ENCODE results near the gene NRXN3. TPM values are rescaled to one million over a fixed set of nuclear protein-coding genes. Genes with fewer than 3 reads are reported as not detected.

Gene NRXN3
- total RNA-seq, 1 experiment from 2014 or later = not detected

DNA sequence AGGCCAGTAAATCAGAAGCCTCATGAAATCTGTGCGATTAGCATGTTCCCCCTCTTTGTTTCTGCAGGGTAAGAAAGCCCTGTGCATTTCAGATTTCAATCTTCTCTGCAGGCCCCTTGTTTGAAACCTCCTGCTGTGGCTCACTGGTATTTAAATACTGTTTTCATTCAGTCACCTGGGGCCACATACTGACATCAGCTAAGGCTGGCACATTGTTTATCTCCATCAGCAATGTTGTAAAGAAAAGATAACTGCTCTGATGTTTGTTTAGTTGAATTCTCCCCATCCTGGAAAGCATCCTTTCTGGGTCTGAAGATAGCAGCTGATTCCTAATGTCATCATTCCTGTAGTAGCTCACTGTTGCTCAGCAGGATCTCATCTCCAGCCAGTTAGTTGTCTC lies 554.9 kb downstream of the NRXN3 start:
- CTCF ChIA-PET = no interaction called here
- Histone ChIP-seq H3K9me3 (ENCODE audit: control insufficient read depth, insufficient read depth, low read depth, low read length) (no peaks in the 10 kb centered on the region), H3K36me3 (ENCODE audit: control insufficient read depth, insufficient read depth, low read length) (no peaks in the 10 kb centered on the region), H3K27me3 (ENCODE audit: control insufficient read depth, insufficient read depth, low read length) (no peaks in the 10 kb centered on the region), H3K27ac (ENCODE audit: low read length) (no peak overlapping the region), H3K4me1 (ENCODE audit: control insufficient read depth, insufficient read depth, low read length) (no peaks in the 10 kb centered on the region), H3K4me3 (ENCODE audit: low read depth in 2 of 2, low read length in 2 of 2) (no peak overlapping the region)
- in situ Hi-C loops (cut with HindIII; ENCODE audit: low pct_unique_long_range_greater_than_20kb, low sequenced_read_pairs) = no loop called here
- TF ChIP-seq REST (IDR thresholded peaks at IDR 0.05; ENCODE audit: insufficient read depth in 1 of 2, low read depth in 2 of 2, low read length in 1 of 2) (no peak), TCF7L2 (IDR thresholded peaks at IDR 0.05; ENCODE audit: low read depth, low read length) (no peak), POLR2AphosphoS5 (IDR thresholded peaks at IDR 0.05; ENCODE audit: low read depth, low read length) (no peak), SIN3A (IDR thresholded peaks at IDR 0.05; ENCODE audit: borderline replicate concordance, insufficient read depth, low read depth, low read length) (no peak)
- TF ChIP-seq, protein P1, sequence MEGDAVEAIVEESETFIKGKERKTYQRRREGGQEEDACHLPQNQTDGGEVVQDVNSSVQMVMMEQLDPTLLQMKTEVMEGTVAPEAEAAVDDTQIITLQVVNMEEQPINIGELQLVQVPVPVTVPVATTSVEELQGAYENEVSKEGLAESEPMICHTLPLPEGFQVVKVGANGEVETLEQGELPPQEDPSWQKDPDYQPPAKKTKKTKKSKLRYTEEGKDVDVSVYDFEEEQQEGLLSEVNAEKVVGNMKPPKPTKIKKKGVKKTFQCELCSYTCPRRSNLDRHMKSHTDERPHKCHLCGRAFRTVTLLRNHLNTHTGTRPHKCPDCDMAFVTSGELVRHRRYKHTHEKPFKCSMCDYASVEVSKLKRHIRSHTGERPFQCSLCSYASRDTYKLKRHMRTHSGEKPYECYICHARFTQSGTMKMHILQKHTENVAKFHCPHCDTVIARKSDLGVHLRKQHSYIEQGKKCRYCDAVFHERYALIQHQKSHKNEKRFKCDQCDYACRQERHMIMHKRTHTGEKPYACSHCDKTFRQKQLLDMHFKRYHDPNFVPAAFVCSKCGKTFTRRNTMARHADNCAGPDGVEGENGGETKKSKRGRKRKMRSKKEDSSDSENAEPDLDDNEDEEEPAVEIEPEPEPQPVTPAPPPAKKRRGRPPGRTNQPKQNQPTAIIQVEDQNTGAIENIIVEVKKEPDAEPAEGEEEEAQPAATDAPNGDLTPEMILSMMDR (IDR thresholded peaks at IDR 0.05) = no peak
- DNase-seq (ENCODE audit: low read depth, low spot score) = no peak
- no TSS peak for BruUV-seq (replicated peaks)
- POLR2A ChIA-PET = no interaction called here
- intact Hi-C loops (cut with micrococcal nuclease; ENCODE audit: unreplicated experiment) = no loop called here
- no peak for ATAC-seq

DNA sequence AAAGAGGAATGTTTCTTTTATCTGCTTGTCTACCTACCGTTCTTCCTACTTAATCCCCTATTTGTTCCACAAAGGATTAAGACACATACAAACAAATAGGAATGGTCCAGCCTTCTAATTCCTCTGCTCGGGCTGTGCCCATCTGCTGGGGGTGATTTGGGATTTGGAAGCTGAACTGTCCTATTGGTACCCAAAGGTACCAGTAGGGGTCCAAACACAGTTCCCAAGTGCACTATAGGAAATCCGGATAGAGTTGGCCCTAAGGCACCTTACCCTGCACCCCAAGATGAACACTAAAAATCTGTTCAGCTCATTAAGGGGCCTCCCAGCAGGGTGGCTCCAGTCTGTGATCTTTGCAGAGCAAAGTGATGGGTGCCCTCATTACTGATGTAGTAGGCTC lies 566.9 kb downstream of the NRXN3 start:
- Histone ChIP-seq H3K9me3 (ENCODE audit: control insufficient read depth, insufficient read depth, low read depth, low read length) (no peaks in the 10 kb centered on the region), H3K4me1 (ENCODE audit: control insufficient read depth, insufficient read depth, low read length) (no peaks in the 10 kb centered on the region), H3K27me3 (ENCODE audit: control insufficient read depth, insufficient read depth, low read length) (no peaks in the 10 kb centered on the region), H3K4me3 (ENCODE audit: low read depth in 2 of 2, low read length in 2 of 2) (no peak overlapping the region), H3K27ac (ENCODE audit: low read length) (no peak overlapping the region), H3K36me3 (ENCODE audit: control insufficient read depth, insufficient read depth, low read length) (no peaks in the 10 kb centered on the region)
- DNase-seq (ENCODE audit: low read depth, low spot score) = no peak
- ATAC-seq = no peak
- intact Hi-C loops (cut with micrococcal nuclease; ENCODE audit: unreplicated experiment) (no loop called here), in situ Hi-C loops (cut with HindIII; ENCODE audit: low pct_unique_long_range_greater_than_20kb, low sequenced_read_pairs) (no loop called here)
- ChIA-PET CTCF (no interaction called here), POLR2A (no interaction called here)
- TF ChIP-seq TCF7L2 (IDR thresholded peaks at IDR 0.05; ENCODE audit: low read depth, low read length) (no peak), POLR2AphosphoS5 (IDR thresholded peaks at IDR 0.05; ENCODE audit: low read depth, low read length) (no peak), REST (IDR thresholded peaks at IDR 0.05; ENCODE audit: insufficient read depth in 1 of 2, low read depth in 2 of 2, low read length in 1 of 2) (no peak), SIN3A (IDR thresholded peaks at IDR 0.05; ENCODE audit: borderline replicate concordance, insufficient read depth, low read depth, low read length) (no peak)
- TF ChIP-seq, protein P1 (IDR thresholded peaks at IDR 0.05) = no peak
- BruUV-seq (replicated peaks) = no TSS peak

All from Panc1 (cell line).